SW 1271 (cell line): Measurements from ENCODE around the gene PLCB1.
A peak's percentile ranks its signal among the peaks of the same experiment; 100 is the strongest.
"Not testable (repeated sequence)": the region's sequence is repeated elsewhere in the genome, so short reads cannot be mapped to it uniquely, and the experiment has no call there.

Experiments used
- DNase-seq, 2 experiments: peaks; one replicate each; lab custom pipeline; 2025; lab: John Stamatoyannopoulos, UW

Gene PLCB1

GRCh38 chr20:8369311-8369710, 237.2 kb downstream of the PLCB1 start:
- DNase-seq: no peak

- no peak for DNase-seq
These were observed 238.7 kb downstream of the PLCB1 start for GRCh38 chr20:8370774-8371173.

- DNase-seq: no peak
These were observed 240.8 kb downstream of the PLCB1 start for GRCh38 chr20:8372824-8373380.

GRCh38 chr20:8373579-8373978, 241.5 kb downstream of the PLCB1 start:
- DNase-seq: no peak

- DNase-seq: no peak
These were observed 243.8 kb downstream of the PLCB1 start for GRCh38 chr20:8375898-8376297.

GRCh38 chr20:8376940-8377339, 244.9 kb downstream of the PLCB1 start:
- DNase-seq: no peak

GRCh38 chr20:8379125-8379524, 247.1 kb downstream of the PLCB1 start:
- not testable (repeated sequence) for DNase-seq

GRCh38 chr20:8385247-8385646, 253.2 kb downstream of the PLCB1 start:
- no peak for DNase-seq

- no peak for DNase-seq
These were observed 254.9 kb downstream of the PLCB1 start for GRCh38 chr20:8386991-8387390.

GRCh38 chr20:8388141-8388540, 256.1 kb downstream of the PLCB1 start:
- no peak for DNase-seq

GRCh38 chr20:8388707-8389106, 256.6 kb downstream of the PLCB1 start:
- DNase-seq: no peak

- peak in 1 of 2 experiments; percentile 44 for DNase-seq
These were observed 257.4 kb downstream of the PLCB1 start for GRCh38 chr20:8389381-8390036.

GRCh38 chr20:8390037-8390433, 258.0 kb downstream of the PLCB1 start:
- DNase-seq: no peak

GRCh38 chr20:8390500-8390899, 258.4 kb downstream of the PLCB1 start:
- no peak for DNase-seq

GRCh38 chr20:8393381-8393780, 261.3 kb downstream of the PLCB1 start:
- DNase-seq: no peak

- DNase-seq: no peak
These were observed 262.4 kb downstream of the PLCB1 start for GRCh38 chr20:8394308-8394945.

- DNase-seq: no peak
These were observed 263.9 kb downstream of the PLCB1 start for GRCh38 chr20:8395956-8396355.

GRCh38 chr20:8398263-8399051, 266.4 kb downstream of the PLCB1 start:
- no peak for DNase-seq

GRCh38 chr20:8399947-8400346, 267.9 kb downstream of the PLCB1 start:
- DNase-seq: no peak

GRCh38 chr20:8400486-8400885, 268.4 kb downstream of the PLCB1 start:
- DNase-seq: no peak

GRCh38 chr20:8401556-8401955, 269.5 kb downstream of the PLCB1 start:
- DNase-seq: no peak

- no peak for DNase-seq
These were observed 270.7 kb downstream of the PLCB1 start for GRCh38 chr20:8402798-8403197.
